Endothelial cell of umbilical vein (primary cell): ENCODE measurements around the gene CTAGE15.
"Not testable (repeated sequence)": the region's sequence is repeated elsewhere in the genome, so short reads cannot be mapped to it uniquely, and the experiment has no call there.

Experiments used
- EZH2 ChIP-seq: IDR thresholded peaks from 2 replicates; pipeline ENCODE4 v1.6.1; 2012; ENCODE audit warnings: borderline replicate concordance, low read depth, mild to moderate bottlenecking, moderate library complexity, low read length, inconsistent platforms; ENCODE audit not compliant: severe bottlenecking
- FOS ChIP-seq: IDR thresholded peaks from 2 replicates; pipeline ENCODE4 v1.6.1; 2011; ENCODE audit warnings: mild to moderate bottlenecking, low read length, moderate library complexity, borderline replicate concordance; ENCODE audit not compliant: insufficient read depth
- JUN ChIP-seq: IDR thresholded peaks from 2 replicates; pipeline ENCODE4 v1.6.1; 2011; ENCODE audit warnings: borderline replicate concordance, low read depth; ENCODE audit not compliant: insufficient read length, insufficient read depth
- MYC ChIP-seq: IDR thresholded peaks from one replicate; pipeline ENCODE4 v1.6.1; 2011; ENCODE audit warnings: mild to moderate bottlenecking, low read depth, low read length
- POLR2A ChIP-seq: IDR thresholded peaks from 2 replicates; pipeline ENCODE4 v1.6.1; 2012; ENCODE audit warnings: low read depth, mild to moderate bottlenecking, control low read depth, low read length
- POLR2AphosphoS5 ChIP-seq: IDR thresholded peaks from 2 replicates; pipeline ENCODE4 v1.6.1; 2012; ENCODE audit warnings: low read depth, mild to moderate bottlenecking, control low read depth, low read length, moderate library complexity; ENCODE audit not compliant: insufficient read depth
- TF ChIP-seq, protein P1 (sequence below), 2 donors: IDR thresholded peaks; 1 replicate in 1 of 2; 2 replicates in 1 of 2; pipeline ENCODE4 v1.5.1; 2011; ENCODE audit warnings: low read length in 2 of 2, mild to moderate bottlenecking in 2 of 2, moderate library complexity in 2 of 2, control low read depth in 1 of 2, inconsistent platforms in 1 of 2, low read depth in 1 of 2; ENCODE audit not compliant: insufficient read depth in 1 of 2; ENCODE audit errors: extremely low read depth in 1 of 2
- TF ChIP-seq, protein P2 (sequence below): IDR thresholded peaks from 2 replicates; pipeline ENCODE4 v1.6.1; 2011; ENCODE audit not compliant: insufficient read depth, insufficient read length

DNA sequence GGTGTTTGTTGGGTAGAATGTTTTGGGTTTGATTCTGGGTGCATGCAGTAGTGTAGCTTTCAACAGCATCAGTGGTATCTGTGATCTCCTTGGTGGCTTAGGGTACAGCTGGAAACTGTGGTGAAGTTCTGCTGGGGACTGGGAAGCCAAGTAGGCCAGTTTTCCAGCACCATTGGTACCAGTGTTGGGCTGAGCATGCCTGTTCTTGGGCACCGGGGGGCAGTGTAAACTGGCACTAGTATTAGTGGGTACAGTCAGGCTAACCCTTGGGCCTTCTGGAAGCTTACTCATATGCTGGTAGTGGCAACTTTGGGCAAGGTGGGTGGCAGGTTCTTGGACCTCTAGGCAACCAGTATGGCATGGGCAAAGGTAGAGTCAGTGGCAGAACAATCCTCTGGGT, 15.6 kb upstream of the CTAGE15 start:
- TF ChIP-seq FOS, POLR2A, POLR2AphosphoS5, EZH2, JUN, MYC: not testable (repeated sequence)
- TF ChIP-seq, protein P1, sequence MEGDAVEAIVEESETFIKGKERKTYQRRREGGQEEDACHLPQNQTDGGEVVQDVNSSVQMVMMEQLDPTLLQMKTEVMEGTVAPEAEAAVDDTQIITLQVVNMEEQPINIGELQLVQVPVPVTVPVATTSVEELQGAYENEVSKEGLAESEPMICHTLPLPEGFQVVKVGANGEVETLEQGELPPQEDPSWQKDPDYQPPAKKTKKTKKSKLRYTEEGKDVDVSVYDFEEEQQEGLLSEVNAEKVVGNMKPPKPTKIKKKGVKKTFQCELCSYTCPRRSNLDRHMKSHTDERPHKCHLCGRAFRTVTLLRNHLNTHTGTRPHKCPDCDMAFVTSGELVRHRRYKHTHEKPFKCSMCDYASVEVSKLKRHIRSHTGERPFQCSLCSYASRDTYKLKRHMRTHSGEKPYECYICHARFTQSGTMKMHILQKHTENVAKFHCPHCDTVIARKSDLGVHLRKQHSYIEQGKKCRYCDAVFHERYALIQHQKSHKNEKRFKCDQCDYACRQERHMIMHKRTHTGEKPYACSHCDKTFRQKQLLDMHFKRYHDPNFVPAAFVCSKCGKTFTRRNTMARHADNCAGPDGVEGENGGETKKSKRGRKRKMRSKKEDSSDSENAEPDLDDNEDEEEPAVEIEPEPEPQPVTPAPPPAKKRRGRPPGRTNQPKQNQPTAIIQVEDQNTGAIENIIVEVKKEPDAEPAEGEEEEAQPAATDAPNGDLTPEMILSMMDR (IDR thresholded peaks at IDR 0.05; ENCODE audit: extremely low read depth in 1 of 2, insufficient read depth in 1 of 2, low read depth in 1 of 2, low read length in 2 of 2) = not testable (repeated sequence)
- TF ChIP-seq, protein P2, sequence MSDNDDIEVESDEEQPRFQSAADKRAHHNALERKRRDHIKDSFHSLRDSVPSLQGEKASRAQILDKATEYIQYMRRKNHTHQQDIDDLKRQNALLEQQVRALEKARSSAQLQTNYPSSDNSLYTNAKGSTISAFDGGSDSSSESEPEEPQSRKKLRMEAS = not testable (repeated sequence)
